A549 (cell line): ENCODE measurements around the gene LIMCH1.

Experiments
- BHLHE40 ChIP-seq: IDR thresholded peaks from 2 replicates; pipeline ENCODE4 v1.6.1; 2012; ENCODE audit warnings: low read depth, low read length, inconsistent platforms
- CHD2 ChIP-seq: fragments of 150-350 bp; IDR thresholded peaks from 2 replicates; pipeline ENCODE4 v1.6.1; 2014; ENCODE audit warnings: low read length; ENCODE audit not compliant: partially characterized antibody
- CTCF ChIP-seq: fragments of >200 bp; sonication (Bioruptor Twin); formaldehyde crosslinking; IDR thresholded peaks from 3 replicates; pipeline ENCODE4 v1.5.1; 2016
- FOXS1 ChIP-seq: fragments of 250-450 bp; sonication (Bioruptor Pico); IDR thresholded peaks from 2 replicates; pipeline ENCODE4 v1.5.0; 2020; ENCODE audit warnings: mild to moderate bottlenecking, moderate library complexity
- HDAC2 ChIP-seq: fragments of 200-600 bp; sonication (generic); IDR thresholded peaks from 2 replicates; pipeline ENCODE4 v1.6.1; 2016
- HEYL ChIP-seq: fragments of 250-450 bp; sonication (Bioruptor Pico); IDR thresholded peaks from 2 replicates; pipeline ENCODE4 v1.8.0; 2021; ENCODE audit warnings: mild to moderate bottlenecking, moderate library complexity
- MAX ChIP-seq: IDR thresholded peaks from 2 replicates; pipeline ENCODE4 v1.6.1; 2012
- MAZ ChIP-seq: fragments of 150-350 bp; IDR thresholded peaks from 2 replicates; pipeline ENCODE4 v1.6.1; 2014; ENCODE audit warnings: antibody characterized with exemption, low read depth, low read length, borderline replicate concordance
- NFE2L2 ChIP-seq: fragments of 150-350 bp; conservative IDR thresholded peaks from 2 replicates; pipeline ENCODE4 v1.6.1; 2014; ENCODE audit warnings: low read length
- POLR2A ChIP-seq: IDR thresholded peaks from 2 replicates; pipeline ENCODE4 v1.6.1; 2012; ENCODE audit warnings: mild to moderate bottlenecking, low read length
- RAD21 ChIP-seq, 2 experiments: fragments of >200 bp in 1 of 2; sonication (Bioruptor Twin) in 1 of 2; formaldehyde crosslinking in 1 of 2; IDR thresholded peaks in 1 of 2; conservative IDR thresholded peaks in 1 of 2; 2 replicates in 1 of 2; 3 replicates in 1 of 2; pipeline ENCODE4 v1.6.1; 2012 to 2018; ENCODE audit warnings: inconsistent platforms in 1 of 2
- RFX5 ChIP-seq: fragments of 450-650 bp; IDR thresholded peaks from 2 replicates; pipeline ENCODE4 v1.7.1; 2014; ENCODE audit warnings: antibody characterized with exemption, mild to moderate bottlenecking, moderate library complexity
- RNF2 ChIP-seq: fragments of 200-600 bp; sonication (generic); IDR thresholded peaks from 2 replicates; pipeline ENCODE4 v1.6.1; 2016; ENCODE audit warnings: low read depth, mild to moderate bottlenecking, antibody characterized with exemption, moderate library complexity, borderline replicate concordance
- USF2 ChIP-seq: fragments of 450-650 bp; IDR thresholded peaks from 2 replicates; pipeline ENCODE4 v1.6.1; 2014; ENCODE audit warnings: antibody characterized with exemption

- TF ChIP-seq NFE2L2 (no peak), CTCF (no peak), BHLHE40 (no peak), RNF2 (no peak), HEYL (CRISPR knock-in tag) (no peak), POLR2A (no peak), FOXS1 (no peak), CHD2 (no peak), RFX5 (no peak), RAD21 (conservative IDR thresholded peaks at IDR 0.05 in 1 of 2, IDR thresholded peaks at IDR 0.05 in 1 of 2) (no peak), USF2 (no peak), MAX (no peak), MAZ (no peak), HDAC2 (no peak)
These were observed 7.2 kb upstream of the LIMCH1 start for GRCh38 chr4:41530741-41531140.
